ENCODE results near the gene ABR.

Gene ABR

GRCh38 chr17:1029196-1029921 lies 150.4 kb downstream of the ABR start:
- DNase-seq: peak; percentile 45 to 63 (median 49)

DNA sequence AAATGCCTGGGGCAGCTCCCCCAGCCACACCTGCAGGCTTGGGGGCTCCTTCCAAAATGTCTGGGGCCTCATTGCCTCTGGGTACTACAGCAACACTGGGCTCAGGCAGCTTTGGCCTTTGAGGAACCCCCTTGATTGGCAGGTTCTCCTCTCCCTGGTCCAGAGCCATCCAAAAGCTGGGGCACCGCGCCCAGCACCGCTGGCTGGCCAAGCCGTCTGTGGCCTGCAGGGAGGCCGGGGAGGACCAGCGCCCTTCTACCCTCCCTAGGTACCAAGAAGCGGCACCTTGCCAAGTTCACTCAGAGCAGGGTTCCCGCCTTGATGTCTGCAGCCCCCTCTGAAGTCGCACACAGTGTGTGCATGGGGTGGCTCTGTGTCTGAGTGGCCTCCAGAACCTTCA lies 152.7 kb downstream of the ABR start:
- DNase-seq: no peak

- DNase-seq: no peak
Observed at GRCh38 chr17:1026599-1026975, 153.2 kb downstream of the ABR start.

- DNase-seq: no peak
Observed at GRCh38 chr17:1025733-1026598, 153.8 kb downstream of the ABR start.

- no peak for DNase-seq
Observed at GRCh38 chr17:1024076-1024475, 155.7 kb downstream of the ABR start.

DNA sequence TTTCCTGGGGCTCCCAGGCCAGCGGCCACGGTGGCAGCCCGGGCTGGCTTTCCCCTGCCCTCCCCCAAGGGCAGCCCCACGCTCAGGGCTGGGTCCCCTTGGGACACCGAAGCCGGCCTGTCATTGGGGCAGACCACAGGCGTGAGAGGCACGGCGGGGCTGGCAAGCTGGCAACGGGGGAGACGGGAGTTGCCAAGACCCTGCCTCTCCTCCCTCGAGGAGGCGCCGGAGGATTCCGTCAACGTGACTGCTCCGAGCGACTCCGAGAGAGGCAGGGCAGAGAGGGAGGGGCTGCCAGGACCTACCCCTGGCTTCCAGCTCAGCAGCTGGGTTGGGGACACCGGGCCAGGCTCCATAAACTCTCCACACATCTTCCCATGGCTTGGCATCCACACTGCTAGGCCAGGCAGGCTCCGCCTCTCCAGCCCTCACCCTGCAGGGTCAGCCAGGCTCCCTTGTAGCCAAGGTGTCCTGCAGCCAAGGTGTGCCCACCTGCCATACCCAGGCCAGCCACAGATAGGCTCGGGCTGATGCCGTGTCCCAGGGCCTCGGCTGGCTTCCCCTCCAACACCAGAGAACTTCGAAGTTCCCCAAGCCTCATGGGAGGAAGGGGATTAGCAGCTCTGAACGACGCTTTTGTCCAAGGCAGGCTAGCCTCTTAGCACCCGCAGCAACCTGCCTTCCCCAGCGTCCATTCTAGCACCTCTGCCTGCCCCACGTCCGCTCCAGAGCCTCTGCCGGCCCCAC lies 157.3 kb downstream of the ABR start:
- no peak for DNase-seq

- DNase-seq: no peak
Observed at GRCh38 chr17:1021147-1021546, 158.6 kb downstream of the ABR start.

GRCh38 chr17:1019451-1019850 lies 160.3 kb downstream of the ABR start:
- DNase-seq: no peak

DNA sequence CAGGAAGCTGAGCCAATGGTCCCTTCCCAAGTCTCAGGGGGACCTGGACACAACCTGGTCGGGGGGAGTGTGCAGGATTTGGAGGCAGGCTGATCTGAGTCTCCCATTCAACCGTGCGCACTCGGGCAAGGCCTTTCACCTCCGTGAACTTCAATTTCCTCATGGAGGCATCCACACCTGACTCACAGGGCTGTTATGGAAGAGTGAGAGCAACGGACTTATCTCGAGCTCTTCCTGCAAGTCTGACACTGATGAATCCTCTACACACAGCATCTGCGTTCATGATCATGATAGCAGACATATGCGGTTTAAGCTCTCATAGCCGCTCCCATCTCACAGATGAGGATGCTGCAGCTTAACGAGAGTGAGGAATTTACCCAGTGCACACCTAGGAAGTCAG lies 161.2 kb downstream of the ABR start:
- DNase-seq: no peak

DNA sequence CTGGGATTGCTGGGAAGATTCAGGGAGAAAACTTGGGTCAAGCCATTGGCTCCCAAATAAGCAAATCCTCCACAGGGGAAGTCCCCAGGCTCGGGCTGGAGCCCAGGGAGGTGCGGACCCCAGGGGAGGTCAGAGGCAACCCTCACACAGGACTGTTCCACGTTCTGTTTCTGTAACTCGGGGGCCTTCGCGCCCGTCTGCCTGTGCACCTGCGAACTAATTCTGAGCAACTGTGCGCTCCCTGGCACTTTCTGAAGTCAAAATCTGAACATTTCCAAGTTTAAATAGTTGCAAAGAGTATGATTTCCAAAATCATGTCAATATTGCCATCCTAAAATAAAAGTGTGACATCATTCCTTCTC lies 166.1 kb downstream of the ABR start:
- DNase-seq: no peak

- no peak for DNase-seq
Observed at GRCh38 chr17:1012823-1013728, 166.7 kb downstream of the ABR start.

DNA sequence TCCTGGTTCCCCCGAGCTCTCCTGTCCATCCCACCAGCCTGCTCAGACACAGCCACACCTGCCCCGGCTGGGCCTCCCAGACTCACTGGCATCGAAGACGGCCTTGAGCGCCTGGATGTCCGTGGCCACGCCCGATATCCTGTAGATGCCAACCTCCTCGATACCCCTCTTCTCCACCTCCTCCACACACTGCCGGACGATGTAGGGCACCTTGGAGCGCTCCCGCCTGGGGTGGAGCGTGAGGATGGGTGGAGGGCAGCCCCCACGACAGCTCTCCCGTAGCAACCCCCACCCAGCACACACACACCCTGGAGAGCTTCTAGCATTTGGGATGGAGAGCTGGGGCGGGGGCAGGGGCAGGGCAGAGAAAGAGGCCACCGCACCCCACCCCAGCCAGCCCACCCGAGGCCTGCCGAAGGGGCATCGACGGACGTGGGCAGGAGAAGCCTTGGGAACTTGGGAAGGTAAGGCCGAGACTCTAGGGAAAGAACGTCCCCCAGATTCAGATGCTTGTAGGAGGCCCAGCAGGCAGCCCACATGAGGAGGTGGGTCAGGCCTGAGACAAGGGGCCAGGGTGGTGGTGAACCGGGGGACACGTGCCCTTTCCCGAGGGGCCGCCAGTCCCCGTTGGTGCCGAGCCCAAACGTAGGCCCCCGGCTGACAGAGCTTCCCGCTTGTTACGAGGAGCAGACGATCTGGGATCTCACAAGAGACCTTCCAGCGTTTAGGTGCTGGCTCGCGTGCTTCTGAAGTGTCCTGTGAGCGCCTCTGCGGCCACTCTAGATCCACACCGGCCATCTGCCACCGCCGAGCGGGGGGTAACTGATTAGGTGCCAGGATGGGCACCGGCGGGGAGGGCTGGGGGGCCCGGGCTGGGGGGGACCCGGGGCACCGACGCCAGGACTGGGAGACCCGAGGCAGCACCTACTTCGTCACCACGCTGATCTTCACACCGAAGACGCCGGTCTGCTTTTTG lies 167.7 kb downstream of the ABR start:
- no peak for DNase-seq

- DNase-seq: no peak
Observed at GRCh38 chr17:1011138-1011537, 168.6 kb downstream of the ABR start.

DNA sequence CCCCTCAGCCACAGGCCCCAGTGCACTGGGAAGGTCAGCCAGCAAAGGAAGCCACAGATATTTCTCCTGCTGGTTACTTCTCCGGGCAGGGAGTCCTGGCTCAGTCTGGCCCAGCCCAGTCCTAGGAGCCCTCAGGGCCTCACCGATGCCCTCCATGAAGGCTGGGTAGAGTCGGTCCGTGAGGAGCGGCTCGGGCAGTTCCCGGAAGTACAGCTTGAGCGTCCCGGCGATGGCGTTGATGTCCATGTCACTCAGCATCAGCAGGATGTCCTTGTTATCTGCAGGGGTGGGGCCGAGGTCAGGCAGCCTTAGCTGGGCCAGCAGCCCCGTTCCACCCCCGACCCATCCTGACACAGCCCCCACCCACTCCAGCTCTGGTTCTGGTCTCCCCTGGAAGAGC lies 169.2 kb downstream of the ABR start:
- DNase-seq: no peak

- DNase-seq: no peak
Observed at GRCh38 chr17:1010086-1010450, 169.7 kb downstream of the ABR start.

GRCh38 chr17:1009229-1010085 lies 170.3 kb downstream of the ABR start:
- DNase-seq: no peak

- no peak for DNase-seq
Observed at GRCh38 chr17:1008008-1008761, 171.6 kb downstream of the ABR start.

DNA sequence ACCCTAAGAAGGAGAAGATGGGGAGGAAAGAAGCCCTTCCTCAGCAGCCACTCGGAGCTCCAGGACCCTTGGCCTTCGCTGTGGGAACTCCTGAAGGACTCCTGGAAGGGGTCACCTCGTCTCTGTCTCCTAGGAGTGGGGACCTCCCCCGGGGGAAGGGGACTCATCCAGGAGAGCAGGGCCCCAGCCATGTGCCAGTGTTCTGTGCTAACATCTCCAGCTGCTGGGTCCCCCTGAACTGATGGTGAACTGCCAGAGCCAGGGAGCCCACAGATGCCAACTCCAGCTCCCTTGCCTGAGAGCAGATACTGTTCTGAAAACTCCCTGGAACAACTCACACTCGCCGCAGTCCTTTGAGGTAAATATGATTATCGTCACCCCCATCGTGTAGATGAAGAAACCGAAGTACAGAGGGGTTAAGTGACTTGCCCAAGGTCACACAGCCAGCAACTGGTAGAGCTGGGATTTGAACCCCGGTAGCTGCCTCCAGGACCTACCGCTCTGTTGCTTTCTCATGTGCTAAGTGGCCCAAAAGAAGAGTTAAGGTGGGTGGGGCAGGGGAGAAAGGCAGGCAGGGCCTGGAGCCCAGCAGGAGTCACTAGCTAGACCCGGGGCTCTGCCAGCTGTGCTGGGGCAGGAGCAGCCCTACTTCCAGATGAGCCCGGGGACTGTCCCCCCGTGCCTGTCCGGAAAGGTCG lies 172.3 kb downstream of the ABR start:
- DNase-seq: no peak

GRCh38 chr17:1006054-1006453 lies 173.7 kb downstream of the ABR start:
- no peak for DNase-seq

All from suppressor macrophage treated with lipopolysaccharide for 1 hour (primary cell).